A549 (cell line): ENCODE measurements around the gene DGLUCY. TPM values are rescaled to one million over a fixed set of nuclear protein-coding genes. Genes with fewer than 3 reads are reported as not detected.

Experiments
- ATAC-seq, 2 experiments: fragments of 200-7000 bp in 1 of 2; fragments of >200 bp in 1 of 2; cut with Nextera tagmentation in 1 of 2; cut with Tn5 transposase in 1 of 2; 3 replicates each; pipeline versions ENCODE4 v1.8.0 to v1.9.1; 2018 to 2020; ENCODE audit warnings: mild to moderate bottlenecking in 1 of 2, moderate library complexity in 1 of 2
- CTCF ChIA-PET: fragments of 300-600 bp; sonication (Branson Sonifier 250); formaldehyde crosslinking; extraction: SDS; loops from one replicate; lab custom pipeline; 2021; ENCODE audit warnings: antibody characterized with exemption, inconsistent platforms; lab: Yijun Ruan, JAX
- POLR2A ChIA-PET: fragments of 350-600 bp; formaldehyde crosslinking; extraction: SDS; loops from one replicate; lab custom pipeline; 2021; ENCODE audit warnings: antibody characterized with exemption, inconsistent platforms; lab: Yijun Ruan, JAX
- DNase-seq, 2 experiments: peaks; one replicate each; pipeline versions ENCODE4 v3.0.0 to v3.0.0-alpha.2; 2011 to 2016; ENCODE audit warnings: low read depth in 1 of 2, low spot score in 1 of 2
- FAIRE-seq: peaks from 2 replicates; lab custom pipeline; 2011; peaks lifted over from hg19 to GRCh38; lab: Jason Lieb, UNC
- H3K27ac ChIP-seq, 2 experiments: fragments of >200 bp; sonication (Bioruptor Twin); formaldehyde crosslinking; 3 replicates each; pipeline ENCODE4 v1.5.1; 2016 to 2017
- H3K4me1 ChIP-seq: fragments of >200 bp; sonication (Bioruptor Twin); formaldehyde crosslinking; 3 replicates; pipeline ENCODE4 v1.6.1; 2016
- H3K4me2 ChIP-seq: fragments of >200 bp; sonication (Bioruptor Twin); formaldehyde crosslinking; 3 replicates; pipeline ENCODE4 v1.6.1; 2016
- H3K4me3 ChIP-seq: fragments of >200 bp; sonication (Bioruptor Twin); formaldehyde crosslinking; 3 replicates; pipeline ENCODE4 v1.5.1; 2016
- H3K9me3 ChIP-seq: fragments of >200 bp; sonication (Bioruptor Twin); formaldehyde crosslinking; 3 replicates; pipeline ENCODE4 v1.6.1; 2016
- BHLHE40 ChIP-seq: IDR thresholded peaks from 2 replicates; pipeline ENCODE4 v1.6.1; 2012; ENCODE audit warnings: low read depth, low read length, inconsistent platforms
- CBX8 ChIP-seq: fragments of 200-600 bp; sonication (generic); IDR thresholded peaks from 2 replicates; pipeline ENCODE4 v1.6.1; 2016
- CHD2 ChIP-seq: fragments of 150-350 bp; IDR thresholded peaks from 2 replicates; pipeline ENCODE4 v1.6.1; 2014; ENCODE audit warnings: low read length; ENCODE audit not compliant: partially characterized antibody
- CTCF ChIP-seq: fragments of >200 bp; sonication (Bioruptor Twin); formaldehyde crosslinking; IDR thresholded peaks from 3 replicates; pipeline ENCODE4 v1.5.1; 2016
- E2F6 ChIP-seq: IDR thresholded peaks from 2 replicates; pipeline ENCODE4 v1.6.1; 2012; ENCODE audit warnings: low read depth, borderline replicate concordance
- EHMT2 ChIP-seq: fragments of 200-600 bp; sonication (generic); IDR thresholded peaks from 2 replicates; pipeline ENCODE4 v1.6.1; 2016; ENCODE audit warnings: antibody characterized with exemption, low read depth, mild to moderate bottlenecking, moderate library complexity
- ELK1 ChIP-seq: fragments of 150-350 bp; IDR thresholded peaks from 2 replicates; pipeline ENCODE4 v1.6.1; 2014; ENCODE audit warnings: low read depth, mild to moderate bottlenecking, low read length
- EP300 ChIP-seq, 2 experiments: fragments of >200 bp; sonication (Bioruptor Twin); formaldehyde crosslinking; IDR thresholded peaks; 2 replicates in 1 of 2; 3 replicates in 1 of 2; pipeline ENCODE4 v1.6.1; 2016 to 2017
- HMGXB4 ChIP-seq: fragments of 250-450 bp; sonication (Bioruptor Pico); IDR thresholded peaks from 2 replicates; pipeline ENCODE4 v1.5.0; 2021; ENCODE audit warnings: mild to moderate bottlenecking, moderate library complexity, borderline replicate concordance
- HOXB13 ChIP-seq: fragments of 250-450 bp; sonication (Bioruptor Pico); IDR thresholded peaks from 2 replicates; pipeline ENCODE4 v1.5.0; 2020; ENCODE audit warnings: low read depth, mild to moderate bottlenecking, moderate library complexity
- MAFK ChIP-seq: fragments of 450-650 bp; IDR thresholded peaks from 2 replicates; pipeline ENCODE4 v1.6.1; 2014; ENCODE audit not compliant: partially characterized antibody
- NR3C1 ChIP-seq: fragments of >200 bp; sonication (Bioruptor Twin); formaldehyde crosslinking; IDR thresholded peaks from 3 replicates; pipeline ENCODE4 v1.6.1; 2017
- RARB ChIP-seq: fragments of 250-450 bp; sonication (Bioruptor Pico); IDR thresholded peaks from 2 replicates; pipeline ENCODE4 v1.8.0; 2021; ENCODE audit warnings: mild to moderate bottlenecking, moderate library complexity
- RCOR1 ChIP-seq: fragments of 150-350 bp; IDR thresholded peaks from 2 replicates; pipeline ENCODE4 v1.6.1; 2014; ENCODE audit warnings: antibody characterized with exemption, low read length, low read depth
- RNF2 ChIP-seq: fragments of 200-600 bp; sonication (generic); IDR thresholded peaks from 2 replicates; pipeline ENCODE4 v1.6.1; 2016; ENCODE audit warnings: low read depth, mild to moderate bottlenecking, antibody characterized with exemption, moderate library complexity, borderline replicate concordance
- SREBF2 ChIP-seq: fragments of 450-650 bp; IDR thresholded peaks from 2 replicates; pipeline ENCODE4 v1.6.1; 2014; ENCODE audit warnings: mild to moderate bottlenecking, moderate library complexity
- ZNF302 ChIP-seq: fragments of 250-450 bp; sonication (Bioruptor Pico); IDR thresholded peaks from 2 replicates; pipeline ENCODE4 v1.9.0; 2021; ENCODE audit warnings: inconsistent platforms, mild to moderate bottlenecking, moderate library complexity
- WGBS: methylation state at CpG from one replicate; pipeline ENCODE4 v1.1.6; 2017; ENCODE audit errors: missing lambda C conversion rate; 5-methylcytosine and 5-hydroxymethylcytosine counted together
- polyA plus RNA-seq, 4 experiments: library from polyadenylated mRNA; depleted of rRNA in 3 of 4; stranded (reverse); fragments of >200 nt; fragmentation: RNase III in 1 of 4; extraction: RNeasy Plus Mini Kit Qiagen cat#74134 plus additional on column Dnase treatment in 1 of 4; gene quantifications; 2 replicates in 3 of 4; 3 replicates in 1 of 4; pipeline ENCODE4 v1.2.3, GENCODE V29; 2011 to 2017
- TF ChIP-seq, protein P1 (sequence below): fragments of 450-650 bp; IDR thresholded peaks from 2 replicates; pipeline ENCODE4 v1.6.1; 2014; ENCODE audit warnings: antibody characterized with exemption

Gene DGLUCY
- polyA plus RNA-seq, 2 of the 4 experiments (the other 2 are of a cell fraction) = 14.4 to 17.5 TPM

GRCh38 chr14:91246051-91246852 is 132.4 kb downstream of the DGLUCY start:
- H3K27ac ChIP-seq = no peak overlapping the region
- no peak for ATAC-seq

GRCh38 chr14:91249841-91250616 is 136.2 kb downstream of the DGLUCY start:
- Histone ChIP-seq H3K4me2 (peak overlapping the region; percentile 21; the same call in 2 of the 3 replicates), H3K27ac (no peak overlapping the region), H3K4me3 (no peak overlapping the region), H3K9me3 (no peaks in the 10 kb centered on the region), H3K4me1 (peaks cover 16% of the 10 kb centered on the region)
- ChIA-PET CTCF (interaction anchor here (0.6 to 1.8 kb wide), 3 partner anchors 36 to 661 kb away, joined by 3 to 7 read pairs (median 3); no protein-coding TSS in a partner anchor), POLR2A (no interaction called here)
- FAIRE-seq (no peak), DNase-seq (peak in 1 of 2 experiments; percentile 36), ATAC-seq (peak in 1 of 2 experiments; percentile 46; a peak in 3 of 6 replicates)
- WGBS = 54% methylated on average over 10 of the region's 10 CpGs
- no peak for TF ChIP-seq HOXB13 (CRISPR knock-in tag)
- no peak for TF ChIP-seq ZNF302 (CRISPR knock-in tag)
- TF ChIP-seq MAFK = no peak
- no peak for TF ChIP-seq RCOR1
- no peak for TF ChIP-seq BHLHE40
- TF ChIP-seq E2F6 = no peak
- no peak for TF ChIP-seq CBX8

More at GRCh38 chr14:91246051-91246852, 132.4 kb downstream of the DGLUCY start:
- H3K4me1 ChIP-seq = peaks cover 10% of the 10 kb centered on the region
- DNase-seq = no peak
- POLR2A ChIA-PET = no interaction called here
- H3K4me2 ChIP-seq = no peak overlapping the region
- H3K9me3 ChIP-seq = no peaks in the 10 kb centered on the region
- FAIRE-seq = no peak
- TF ChIP-seq CTCF (no peak), SREBF2 (no peak), RARB (CRISPR knock-in tag) (no peak), MAFK (no peak), ELK1 (no peak), EHMT2 (no peak), HMGXB4 (CRISPR knock-in tag) (no peak), NR3C1 (no peak), EP300 (IDR thresholded peaks at IDR 0.05) (no peak), RNF2 (no peak), CHD2 (no peak)
- TF ChIP-seq, protein P1, sequence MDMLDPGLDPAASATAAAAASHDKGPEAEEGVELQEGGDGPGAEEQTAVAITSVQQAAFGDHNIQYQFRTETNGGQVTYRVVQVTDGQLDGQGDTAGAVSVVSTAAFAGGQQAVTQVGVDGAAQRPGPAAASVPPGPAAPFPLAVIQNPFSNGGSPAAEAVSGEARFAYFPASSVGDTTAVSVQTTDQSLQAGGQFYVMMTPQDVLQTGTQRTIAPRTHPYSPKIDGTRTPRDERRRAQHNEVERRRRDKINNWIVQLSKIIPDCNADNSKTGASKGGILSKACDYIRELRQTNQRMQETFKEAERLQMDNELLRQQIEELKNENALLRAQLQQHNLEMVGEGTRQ = no peak
- no peak overlapping the region for H3K4me3 ChIP-seq
- CTCF ChIA-PET = no interaction called here
- WGBS = 90% methylated on average over 15 of the region's 15 CpGs
